ENCODE measurements around the gene CGGBP1.

CGGBP1 gene

DNA sequence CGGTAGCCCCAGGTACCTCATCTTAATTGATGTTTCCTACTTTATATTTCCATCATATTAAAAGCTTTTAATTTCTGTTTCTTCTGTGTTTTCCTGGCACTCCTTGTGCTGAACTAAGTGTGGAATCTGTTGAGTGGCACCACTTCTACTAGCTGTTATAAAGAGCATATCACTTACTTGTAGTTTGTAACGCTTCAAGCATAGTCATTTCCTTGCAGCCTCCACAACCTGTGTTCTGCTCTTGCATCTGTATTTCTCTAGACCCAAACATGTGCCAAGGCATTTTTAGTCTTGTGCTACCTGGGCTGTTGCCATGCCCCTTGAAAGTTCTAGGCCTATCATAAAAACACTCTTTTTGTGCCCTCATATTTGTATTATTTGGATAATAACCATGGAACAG is 16.3 kb upstream of the CGGBP1 start:
- Mint-ChIP-seq H3K9me3 (peaks cover 77% of the 10 kb centered on the region), H3K4me1 (peaks cover 27% of the 10 kb centered on the region), H3K27me3 (ENCODE audit: low read depth, poor library complexity) (peaks cover 6% of the 10 kb centered on the region), H3K4me3 (no peak overlapping the region), H3K27ac (peak overlapping the region; percentile 85), H3K36me3 (ENCODE audit: low read depth) (peaks cover 90% of the 10 kb centered on the region)
- DNase-seq, result no peak
- TF ChIP-seq, protein P1, sequence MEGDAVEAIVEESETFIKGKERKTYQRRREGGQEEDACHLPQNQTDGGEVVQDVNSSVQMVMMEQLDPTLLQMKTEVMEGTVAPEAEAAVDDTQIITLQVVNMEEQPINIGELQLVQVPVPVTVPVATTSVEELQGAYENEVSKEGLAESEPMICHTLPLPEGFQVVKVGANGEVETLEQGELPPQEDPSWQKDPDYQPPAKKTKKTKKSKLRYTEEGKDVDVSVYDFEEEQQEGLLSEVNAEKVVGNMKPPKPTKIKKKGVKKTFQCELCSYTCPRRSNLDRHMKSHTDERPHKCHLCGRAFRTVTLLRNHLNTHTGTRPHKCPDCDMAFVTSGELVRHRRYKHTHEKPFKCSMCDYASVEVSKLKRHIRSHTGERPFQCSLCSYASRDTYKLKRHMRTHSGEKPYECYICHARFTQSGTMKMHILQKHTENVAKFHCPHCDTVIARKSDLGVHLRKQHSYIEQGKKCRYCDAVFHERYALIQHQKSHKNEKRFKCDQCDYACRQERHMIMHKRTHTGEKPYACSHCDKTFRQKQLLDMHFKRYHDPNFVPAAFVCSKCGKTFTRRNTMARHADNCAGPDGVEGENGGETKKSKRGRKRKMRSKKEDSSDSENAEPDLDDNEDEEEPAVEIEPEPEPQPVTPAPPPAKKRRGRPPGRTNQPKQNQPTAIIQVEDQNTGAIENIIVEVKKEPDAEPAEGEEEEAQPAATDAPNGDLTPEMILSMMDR (IDR thresholded peaks at IDR 0.05), result no peak

DNA sequence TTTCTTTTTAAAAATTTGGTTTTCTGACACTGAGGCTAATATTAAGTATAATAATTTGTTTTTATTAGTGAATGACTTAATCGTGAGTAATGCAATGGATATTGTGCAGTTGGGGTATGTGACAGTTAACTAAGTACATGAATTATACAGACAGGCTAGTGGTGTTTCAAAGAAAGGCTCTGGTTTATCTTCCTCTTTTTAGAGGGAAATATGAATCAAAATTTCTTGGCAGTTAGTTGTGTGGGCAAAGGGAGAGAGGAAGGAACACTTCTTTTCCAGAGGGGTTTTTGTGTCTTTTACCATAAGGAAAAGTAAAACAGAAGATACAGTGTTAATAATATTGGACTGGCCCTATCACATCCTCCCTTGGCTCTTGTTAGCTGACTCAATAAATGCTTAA is 2.9 kb upstream of the CGGBP1 start:
- Mint-ChIP-seq H3K27me3 (ENCODE audit: low read depth, poor library complexity) (no peaks in the 10 kb centered on the region), H3K4me1 (peaks cover 42% of the 10 kb centered on the region), H3K36me3 (ENCODE audit: low read depth) (peaks cover 50% of the 10 kb centered on the region), H3K9me3 (peaks cover 24% of the 10 kb centered on the region), H3K4me3 (peak overlapping the region; percentile 98), H3K27ac (no peak overlapping the region)
- TF ChIP-seq, protein P1 (IDR thresholded peaks at IDR 0.05), result no peak
- no peak for DNase-seq

DNA sequence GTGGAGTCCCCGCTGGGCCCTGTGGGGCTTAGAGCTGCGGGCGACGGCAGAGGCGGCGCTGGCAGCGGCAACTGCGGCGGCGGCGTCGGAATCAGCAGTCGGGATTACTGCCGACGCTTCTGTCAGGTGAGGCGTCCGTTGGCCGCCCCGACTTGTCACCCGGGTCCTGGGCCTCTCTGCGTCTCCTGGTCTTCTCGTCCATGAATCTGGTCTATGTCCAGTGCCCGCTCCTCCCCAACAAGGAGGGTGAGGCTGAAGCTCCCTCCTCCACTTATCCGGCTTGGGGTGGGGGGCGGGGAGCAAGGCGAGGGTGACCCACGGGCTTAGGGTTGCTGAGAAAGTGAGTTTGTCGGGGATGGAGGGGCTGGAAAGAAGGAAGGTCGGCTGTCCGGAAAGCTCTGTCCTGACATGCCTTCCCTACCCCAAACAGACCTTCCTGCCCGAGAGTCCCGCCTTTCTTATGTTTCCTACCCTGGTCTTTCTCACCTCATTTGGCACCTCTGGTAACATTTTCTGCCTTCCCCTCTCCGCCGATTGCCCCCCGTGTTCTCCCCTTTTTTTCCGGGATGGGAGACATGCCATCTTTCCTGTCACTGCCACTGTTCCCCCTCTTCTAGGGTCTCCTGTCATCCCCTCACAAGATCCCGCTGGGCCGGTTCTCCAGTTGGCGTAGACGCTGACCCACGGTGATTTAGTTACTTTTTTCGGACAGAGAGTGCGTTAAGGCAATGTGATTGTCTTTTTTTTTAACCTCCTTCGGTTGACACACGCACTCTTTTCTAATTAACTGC is 770 bp upstream of the CGGBP1 start:
- Mint-ChIP-seq H3K4me3 (peak overlapping the region; percentile 98), H3K36me3 (ENCODE audit: low read depth) (peaks cover 51% of the 10 kb centered on the region), H3K9me3 (peaks cover 10% of the 10 kb centered on the region), H3K4me1 (peaks cover 59% of the 10 kb centered on the region), H3K27me3 (ENCODE audit: low read depth, poor library complexity) (no peaks in the 10 kb centered on the region), H3K27ac (peak overlapping the region; percentile 91)
- TF ChIP-seq, protein P1 (IDR thresholded peaks at IDR 0.05), result no peak
- DNase-seq, result peak; percentile 18

DNA sequence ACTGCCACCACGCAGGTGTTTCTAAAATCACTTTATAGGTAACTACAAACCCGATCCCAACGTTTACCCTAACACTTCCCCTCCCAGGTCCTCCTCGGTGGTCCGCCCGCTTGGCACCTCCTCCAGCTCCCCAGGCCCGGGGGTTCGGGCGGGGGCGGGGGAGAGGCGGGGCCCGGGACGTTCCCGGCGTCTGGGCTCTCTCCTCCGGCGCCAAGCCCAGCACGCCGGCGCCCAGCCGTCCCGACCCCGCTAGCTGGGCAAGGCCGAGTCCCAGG is 562 bp downstream of the CGGBP1 start:
- TF ChIP-seq, protein P1 (IDR thresholded peaks at IDR 0.05), result no peak
- no peaks in the 10 kb centered on the region for H3K9me3 Mint-ChIP-seq
- H3K27me3 Mint-ChIP-seq (ENCODE audit: low read depth, poor library complexity), result no peaks in the 10 kb centered on the region
- peaks cover 41% of the 10 kb centered on the region for H3K36me3 Mint-ChIP-seq (ENCODE audit: low read depth)
- peak overlapping the region; percentile 98 for H3K4me3 Mint-ChIP-seq
- H3K4me1 Mint-ChIP-seq, result peaks cover 56% of the 10 kb centered on the region
- no peak for DNase-seq
- peak overlapping the region; percentile 98 for H3K27ac Mint-ChIP-seq

DNA sequence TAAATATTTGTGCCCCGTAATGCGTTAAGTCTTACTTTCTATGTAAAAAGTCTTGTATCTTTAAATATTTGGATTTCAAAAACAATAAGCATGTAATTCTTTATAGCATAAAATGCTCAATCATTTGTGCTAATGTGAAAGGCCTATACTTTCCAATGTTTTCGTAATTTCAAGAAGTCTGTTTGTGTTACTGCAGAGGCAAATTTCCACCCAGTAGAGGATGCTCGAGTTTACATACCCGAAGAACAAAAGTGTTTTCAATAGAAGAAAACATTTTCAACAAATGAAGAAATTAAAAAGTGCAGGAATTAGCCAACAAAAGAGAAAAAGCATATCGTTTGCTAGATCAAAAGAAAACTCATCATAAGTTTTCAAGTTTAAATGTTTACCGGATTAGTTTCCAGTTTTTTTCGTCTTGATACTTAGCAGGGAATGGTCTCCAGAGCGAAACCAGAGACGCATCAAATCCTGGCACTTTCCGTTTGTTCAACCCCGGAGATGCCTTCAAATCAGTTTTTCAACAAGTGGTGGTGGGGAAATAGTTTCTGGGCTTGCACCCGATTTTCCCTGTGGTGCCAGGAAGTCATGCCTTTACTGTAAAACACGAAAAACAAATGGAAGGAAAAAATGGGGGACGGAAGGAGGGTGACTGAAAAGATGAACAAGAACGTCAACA is 1.0 kb downstream of the CGGBP1 start:
- TF ChIP-seq, protein P1 (IDR thresholded peaks at IDR 0.05), result no peak
- Mint-ChIP-seq H3K27ac (peak overlapping the region; percentile 98), H3K4me3 (peak overlapping the region; percentile 98), H3K9me3 (no peaks in the 10 kb centered on the region), H3K4me1 (peaks cover 52% of the 10 kb centered on the region), H3K27me3 (ENCODE audit: low read depth, poor library complexity) (no peaks in the 10 kb centered on the region), H3K36me3 (ENCODE audit: low read depth) (peaks cover 36% of the 10 kb centered on the region)
- DNase-seq, result no peak

- no peaks in the 10 kb centered on the region for H3K4me1 Mint-ChIP-seq
- H3K4me3 Mint-ChIP-seq, result no peak overlapping the region
- H3K36me3 Mint-ChIP-seq (ENCODE audit: low read depth), result no peaks in the 10 kb centered on the region
- no peak overlapping the region for H3K27ac Mint-ChIP-seq
- DNase-seq, result no peak
- H3K27me3 Mint-ChIP-seq (ENCODE audit: low read depth, poor library complexity), result no peaks in the 10 kb centered on the region
- H3K9me3 Mint-ChIP-seq, result no peaks in the 10 kb centered on the region
- TF ChIP-seq, protein P1 (IDR thresholded peaks at IDR 0.05), result no peak
These were observed 12.0 kb downstream of the CGGBP1 start for GRCh38 chr3:88046766-88047165.

Data from nephron progenitor cell (in vitro differentiated cells).